Measurements from ENCODE around the gene ART4. TPM values are rescaled to one million over a fixed set of nuclear protein-coding genes. Genes with fewer than 3 reads are reported as not detected.

ART4 gene
- total RNA-seq, 1 donor from 2014 or later = not detected

DNA sequence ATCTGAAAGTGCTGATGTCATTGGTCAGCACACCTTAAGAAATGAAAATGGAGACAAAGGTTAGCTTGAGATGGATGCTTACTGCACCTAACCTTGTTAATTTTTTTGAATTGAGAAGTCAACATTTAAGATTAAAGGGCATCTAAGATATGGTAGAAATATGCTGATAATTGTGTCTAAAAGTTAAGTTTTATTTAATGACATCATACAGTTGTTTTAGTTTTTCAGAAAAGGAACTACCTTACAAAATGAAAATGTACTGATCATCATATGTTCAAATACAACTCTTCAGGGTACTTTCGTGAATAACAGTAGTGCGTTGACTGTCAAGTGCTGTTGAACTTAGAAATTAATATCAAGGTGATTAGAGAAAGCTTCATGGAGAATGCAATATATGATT, 31.8 kb downstream of the ART4 start:
- DNase-seq (ENCODE audit: low read depth) = no peak

- peak; percentile 20 for DNase-seq (ENCODE audit: low read depth)
These were observed 32.3 kb downstream of the ART4 start for GRCh38 chr12:14810953-14811483.

- DNase-seq (ENCODE audit: low read depth) = no peak
These were observed 33.0 kb downstream of the ART4 start for GRCh38 chr12:14810167-14810952.

GRCh38 chr12:14803830-14804160, 39.5 kb downstream of the ART4 start:
- DNase-seq (ENCODE audit: low read depth) = no peak

DNA sequence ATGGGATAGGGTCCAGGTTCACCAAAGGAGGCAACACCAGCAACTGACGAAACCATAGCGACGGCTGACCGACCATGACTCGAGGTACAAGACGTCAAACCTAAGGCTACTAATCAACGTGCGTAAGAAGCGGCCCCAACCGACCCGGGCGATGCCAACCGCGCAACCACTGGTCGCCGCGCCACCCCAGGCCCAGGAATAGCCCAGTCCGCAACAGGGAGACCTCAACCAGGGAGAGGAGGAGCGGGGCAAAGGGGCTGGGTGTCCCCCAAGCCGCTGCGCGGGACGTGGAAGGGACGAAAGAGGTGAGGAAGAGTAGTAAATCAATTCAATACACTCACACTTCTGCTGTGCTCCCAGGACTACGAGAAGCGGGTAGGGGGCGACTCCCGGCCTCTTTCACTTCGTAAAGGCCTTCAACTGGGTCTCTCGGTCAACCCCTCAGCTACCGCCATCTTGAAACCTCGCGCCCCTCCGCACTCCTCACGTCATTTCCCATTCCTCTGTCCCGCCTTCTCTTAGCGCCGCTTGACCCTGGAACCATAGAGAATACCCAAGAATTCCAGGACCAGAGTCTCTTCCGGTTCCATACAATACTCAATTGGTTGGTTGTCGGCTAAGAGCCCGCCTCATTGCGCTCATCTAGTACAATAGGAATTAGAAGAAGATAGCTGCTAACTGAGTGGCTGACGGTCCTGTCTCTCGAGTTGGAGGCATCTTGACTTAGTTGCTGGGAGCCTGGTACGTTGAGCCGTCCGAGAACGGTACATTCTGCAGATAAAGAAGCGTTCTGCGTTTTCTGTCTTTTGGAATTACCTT, 40.1 kb downstream of the ART4 start, which contains the start of the genes C12orf60 and WBP11:
TSS of gene C12orf60 (plus strand) at position 660 of the 819 bp plus-strand sequence. CDS start 19,266 bp downstream, outside the sequence.
TSS of gene WBP11 (minus strand) at position 468 of the 819 bp plus-strand sequence. CDS start 2,095 bp downstream, outside the sequence.
- DNase-seq (ENCODE audit: low read depth) = peak; percentile 100

DNA sequence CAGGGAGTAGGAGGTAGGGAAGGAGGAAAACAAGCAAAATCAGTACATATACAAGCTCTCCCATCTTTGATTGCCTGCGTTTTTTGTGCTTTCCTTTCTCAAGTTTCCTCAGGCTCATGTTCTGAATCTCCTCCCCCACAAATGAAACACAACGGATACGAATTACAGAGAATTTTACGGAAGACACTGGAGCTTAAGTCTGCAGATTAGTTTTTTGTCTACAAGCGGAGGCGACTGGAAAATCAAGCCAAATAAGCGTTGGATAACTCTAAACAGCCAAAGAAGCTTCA, 40.7 kb downstream of the ART4 start:
- DNase-seq (ENCODE audit: low read depth) = no peak

DNA sequence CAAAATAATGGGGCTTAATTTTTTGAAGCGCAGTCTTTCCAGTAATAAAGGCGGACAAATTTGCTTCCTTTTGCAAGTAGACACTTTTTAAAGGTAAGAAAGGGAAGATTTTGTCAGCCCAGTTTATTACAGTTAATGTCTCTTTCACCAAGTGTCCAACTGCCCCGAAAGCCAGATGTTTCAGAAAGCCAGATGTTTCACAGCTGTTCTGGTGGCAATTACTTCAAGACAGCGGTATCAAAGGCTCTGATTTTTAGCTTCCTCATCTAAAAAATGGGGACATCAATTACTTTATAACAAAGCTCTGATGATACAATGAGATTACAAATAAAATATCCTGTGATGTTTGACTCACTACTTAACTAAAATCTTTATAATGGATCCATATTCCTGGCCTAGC, 41.1 kb downstream of the ART4 start:
- DNase-seq (ENCODE audit: low read depth) = no peak

DNA sequence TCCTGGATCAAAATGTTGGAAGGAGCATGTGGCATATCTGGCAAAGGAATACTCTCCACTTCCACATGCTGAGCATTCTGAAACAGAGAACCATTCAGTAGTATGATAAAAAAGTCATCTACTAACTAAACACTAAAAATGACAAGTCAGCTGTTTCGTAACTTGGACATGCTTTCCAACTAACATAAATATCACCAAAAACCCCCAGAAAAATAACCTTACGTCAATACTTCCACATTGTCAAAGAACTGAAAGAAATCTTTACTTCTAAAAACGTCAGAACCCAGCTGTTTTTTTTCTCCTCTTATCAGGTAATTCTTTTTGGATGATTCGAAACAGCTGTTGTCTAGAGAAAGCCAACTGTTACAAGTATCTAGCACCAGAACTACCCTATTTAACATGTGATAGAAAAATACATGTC, 48.3 kb downstream of the ART4 start:
- DNase-seq (ENCODE audit: low read depth) = no peak

GRCh38 chr12:14785568-14785967, 57.8 kb downstream of the ART4 start:
- DNase-seq (ENCODE audit: low read depth) = no peak

DNA sequence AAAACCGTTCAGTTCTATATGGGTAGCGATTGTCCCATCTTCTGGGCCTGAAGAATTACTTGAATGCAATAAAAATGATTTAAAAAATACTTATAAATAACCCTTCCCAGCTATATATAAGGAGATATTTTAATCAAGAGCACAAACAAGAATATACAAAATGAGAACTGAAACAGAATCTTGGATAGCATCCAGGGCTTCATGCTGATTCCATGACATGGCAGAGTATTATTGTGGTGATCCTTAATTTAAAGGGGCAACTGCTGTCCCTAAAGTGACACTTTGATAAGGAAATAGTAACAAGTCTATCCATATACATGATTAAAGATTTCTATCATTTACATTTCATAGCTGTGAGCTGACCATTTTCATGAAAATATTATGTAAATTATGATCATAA, 58.9 kb downstream of the ART4 start:
- no peak for DNase-seq (ENCODE audit: low read depth)

DNA sequence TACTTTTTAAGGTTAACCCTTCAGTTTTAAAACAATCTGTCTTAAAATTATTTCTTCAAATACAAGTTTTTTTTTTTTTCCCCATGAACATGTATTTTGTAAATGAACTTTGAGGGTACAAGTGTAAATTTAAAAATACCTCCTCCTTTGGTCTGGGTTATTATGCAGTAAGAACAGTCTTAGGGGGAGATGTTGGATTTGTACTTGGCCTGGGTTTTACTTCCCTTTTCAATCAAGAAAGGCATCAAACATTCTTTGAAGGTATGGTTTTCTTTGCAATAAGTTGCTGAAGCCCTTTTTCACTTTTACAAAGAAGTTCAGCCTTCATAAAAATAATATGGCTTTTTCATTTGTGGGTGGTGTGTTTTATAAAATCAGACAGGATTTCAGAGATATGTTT, 60.6 kb downstream of the ART4 start:
- DNase-seq (ENCODE audit: low read depth) = no peak

DNA sequence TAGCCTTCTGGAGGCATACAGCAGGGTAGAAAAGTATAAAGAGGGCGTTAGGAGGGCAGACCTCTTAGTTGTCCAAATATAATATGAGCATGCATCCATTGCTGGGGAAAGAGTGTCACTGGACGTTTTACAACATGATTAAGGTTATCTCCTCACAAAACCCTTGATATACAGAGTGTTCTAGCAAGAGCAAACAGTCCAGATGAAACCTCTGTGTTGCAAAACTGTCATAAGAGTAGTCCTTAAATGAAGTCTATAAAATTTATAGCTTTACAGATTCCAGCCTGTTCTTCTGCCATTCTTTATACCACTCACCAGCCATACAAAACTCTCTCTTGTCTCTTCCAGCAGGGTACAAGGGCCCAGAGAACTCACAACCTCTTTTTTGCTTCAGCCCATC, 61.8 kb downstream of the ART4 start:
- DNase-seq (ENCODE audit: low read depth) = no peak

DNA sequence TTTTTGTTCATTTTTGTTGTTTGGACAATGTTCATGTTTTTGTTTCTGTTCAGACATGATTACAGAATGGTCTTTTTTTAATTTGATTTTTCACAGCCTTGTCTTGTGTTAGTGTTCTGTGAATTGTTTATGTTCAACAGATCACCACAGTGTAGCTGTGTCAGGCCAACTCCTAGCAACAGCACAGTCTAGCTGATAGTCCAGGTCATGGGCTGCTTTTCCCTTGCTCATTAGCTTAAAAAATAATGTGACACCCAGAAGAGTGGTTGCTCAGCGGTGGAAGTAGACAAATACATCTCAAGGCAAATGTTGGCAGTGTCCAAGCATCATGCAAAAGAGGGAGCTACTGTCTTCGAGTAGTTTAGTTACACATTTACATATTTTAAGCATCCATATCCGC, 62.5 kb downstream of the ART4 start:
- no peak for DNase-seq (ENCODE audit: low read depth)

DNA sequence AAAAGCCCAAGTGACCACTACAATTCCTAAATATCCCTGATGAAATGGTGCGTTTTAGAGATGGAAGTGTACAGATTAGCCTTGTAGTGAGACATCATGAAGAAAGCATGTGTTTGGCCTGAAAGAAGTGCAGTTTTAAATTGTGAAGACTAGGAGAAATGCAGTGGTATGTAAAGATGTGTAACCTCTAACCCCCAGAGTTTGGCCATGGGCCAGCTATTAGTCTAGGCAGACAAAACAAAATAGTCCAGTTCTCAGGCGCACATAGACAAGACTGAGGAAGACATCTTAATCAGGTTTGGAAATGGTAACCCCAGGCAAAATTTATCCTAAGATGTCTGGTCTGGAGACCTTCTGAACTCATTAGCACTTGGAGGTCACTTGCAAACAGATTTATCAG, 63.5 kb downstream of the ART4 start:
- no peak for DNase-seq (ENCODE audit: low read depth)

GRCh38 chr12:14777271-14777670, 66.1 kb downstream of the ART4 start:
- no peak for DNase-seq (ENCODE audit: low read depth)

DNA sequence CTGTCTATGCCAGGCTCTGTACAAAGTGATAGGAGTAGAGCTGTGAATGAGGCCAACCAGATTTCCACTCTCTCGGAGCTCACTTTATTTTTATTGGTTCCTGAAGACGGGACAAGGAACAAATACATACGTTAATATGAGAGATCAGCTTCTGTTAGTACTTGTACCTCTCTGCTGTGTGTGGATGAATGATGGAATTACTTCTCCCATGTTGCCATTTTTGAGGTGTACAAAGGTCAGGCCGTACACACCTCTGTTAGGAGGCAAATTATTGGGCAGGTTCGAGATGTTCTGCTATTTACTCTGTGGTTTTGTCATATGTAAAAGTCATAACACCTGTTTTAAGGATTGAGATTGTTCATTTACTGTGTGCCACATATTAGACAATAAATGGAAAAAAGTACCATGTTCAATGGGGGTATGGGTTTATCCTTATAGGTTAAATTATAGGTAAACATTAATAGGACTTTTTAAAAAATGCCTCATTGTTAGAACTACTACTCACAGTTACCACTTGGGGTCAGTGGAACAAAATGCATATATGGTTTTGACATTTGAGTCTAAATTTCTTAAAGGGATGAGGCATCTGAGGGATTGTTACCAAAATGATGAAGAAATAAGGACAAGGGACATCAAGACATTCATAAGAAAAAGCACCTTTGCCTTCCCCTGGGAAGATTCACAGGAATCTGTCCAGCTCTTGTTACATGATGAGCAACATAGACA, 66.9 kb downstream of the ART4 start:
- no peak for DNase-seq (ENCODE audit: low read depth)

DNA sequence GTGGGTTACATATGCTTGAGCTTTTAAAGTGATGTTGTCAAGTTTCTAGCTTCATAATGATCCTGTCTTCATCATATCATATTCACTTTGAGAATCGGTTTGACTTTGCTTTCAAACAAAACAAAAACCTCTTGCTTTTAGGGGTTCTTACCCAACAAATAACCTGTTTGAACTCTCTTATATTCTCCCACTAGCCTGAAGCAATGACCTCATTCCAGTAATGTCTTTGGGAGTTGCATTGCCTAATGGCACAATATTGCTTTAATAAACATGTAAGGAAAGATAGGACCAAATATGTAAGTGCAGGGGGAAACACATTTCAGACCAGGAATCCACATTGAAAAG, 67.7 kb downstream of the ART4 start:
- DNase-seq (ENCODE audit: low read depth) = no peak

Other genes with a start within 250 kb of the ART4 start
- not detected in 2 replicates for gene GUCY2C, start 146.9 kb downstream of the ART4 start, total RNA-seq
- gene WBP11, start 40.0 kb downstream of the ART4 start, total RNA-seq = 20.5 and 26.5 TPM in 2 replicates
- 1.5 and 1.8 TPM in 2 replicates for gene C12orf60, start 39.9 kb downstream of the ART4 start, total RNA-seq
- gene SMCO3, start 29.3 kb downstream of the ART4 start, total RNA-seq = not detected in 2 replicates
- gene MGP, start 42.3 kb upstream of the ART4 start, total RNA-seq = not detected in 2 replicates
- 0.47 TPM in 1 of 2 replicates, not detected in the other for gene ERP27, start 95.0 kb upstream of the ART4 start, total RNA-seq
- 0.47 TPM in 1 of 2 replicates, not detected in the other for gene ARHGDIB, start 118.1 kb upstream of the ART4 start, total RNA-seq
- gene PDE6H, start 129.5 kb upstream of the ART4 start, total RNA-seq = not detected in 2 replicates

Measured in myocyte (in vitro differentiated cells).